Epithelial cell of proximal tubule (primary cell): ENCODE results near the gene PROX2. TPM values are rescaled to one million over a fixed set of nuclear protein-coding genes. Genes with fewer than 3 reads are reported as not detected.

ENCODE experiments used
- DNase-seq: peaks from one replicate; pipeline ENCODE4 v3.0.0-alpha.2; 2011; ENCODE audit warnings: low read depth
- H3K4me3 ChIP-seq: 2 replicates; pipeline ENCODE4 v1.5.1; 2011; ENCODE audit warnings: low read depth, mild to moderate bottlenecking, low read length
- total RNA-seq: library from RNA; depleted of rRNA; stranded (reverse); fragments of >200 nt; gene quantifications from 2 replicates; pipeline ENCODE4 v1.2.3, GENCODE V29; 2015
- TF ChIP-seq, protein P1 (sequence below): conservative IDR thresholded peaks from 2 replicates; pipeline ENCODE4 v1.5.1; 2012; ENCODE audit warnings: low read depth, mild to moderate bottlenecking, low read length

The PROX2 gene
- total RNA-seq, 1 donor from 2014 or later: not detected

DNA sequence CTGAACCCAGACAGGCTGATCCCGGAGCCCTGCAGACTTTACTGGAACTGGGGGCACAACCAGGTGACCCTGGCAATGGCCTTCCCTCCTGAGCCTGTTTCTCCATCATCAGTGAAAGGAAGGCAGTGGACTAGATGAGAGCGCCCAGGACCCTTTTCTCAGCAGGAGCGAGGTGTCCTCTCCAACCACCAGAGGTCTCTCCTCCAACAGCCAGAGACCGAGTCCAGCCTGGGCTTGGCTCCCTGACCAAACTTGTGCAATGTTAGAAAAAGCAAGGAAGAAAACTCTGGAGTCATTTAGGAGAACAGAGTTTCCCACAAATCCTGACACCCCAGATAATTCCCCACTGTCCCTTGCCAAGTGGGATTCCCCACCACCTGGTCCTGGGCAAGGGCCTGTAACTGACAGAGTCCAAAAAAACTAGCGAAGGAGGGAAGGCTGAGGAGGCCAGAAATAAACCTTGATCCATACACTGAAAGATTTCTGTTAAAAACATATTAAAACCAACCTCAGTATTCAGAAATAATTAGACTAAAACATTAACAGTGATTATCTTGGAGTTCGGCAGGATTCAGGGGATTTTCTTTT is 38.1 kb upstream of the PROX2 start:
- no peak overlapping the region for H3K4me3 ChIP-seq
- no peak for DNase-seq
- TF ChIP-seq, protein P1, sequence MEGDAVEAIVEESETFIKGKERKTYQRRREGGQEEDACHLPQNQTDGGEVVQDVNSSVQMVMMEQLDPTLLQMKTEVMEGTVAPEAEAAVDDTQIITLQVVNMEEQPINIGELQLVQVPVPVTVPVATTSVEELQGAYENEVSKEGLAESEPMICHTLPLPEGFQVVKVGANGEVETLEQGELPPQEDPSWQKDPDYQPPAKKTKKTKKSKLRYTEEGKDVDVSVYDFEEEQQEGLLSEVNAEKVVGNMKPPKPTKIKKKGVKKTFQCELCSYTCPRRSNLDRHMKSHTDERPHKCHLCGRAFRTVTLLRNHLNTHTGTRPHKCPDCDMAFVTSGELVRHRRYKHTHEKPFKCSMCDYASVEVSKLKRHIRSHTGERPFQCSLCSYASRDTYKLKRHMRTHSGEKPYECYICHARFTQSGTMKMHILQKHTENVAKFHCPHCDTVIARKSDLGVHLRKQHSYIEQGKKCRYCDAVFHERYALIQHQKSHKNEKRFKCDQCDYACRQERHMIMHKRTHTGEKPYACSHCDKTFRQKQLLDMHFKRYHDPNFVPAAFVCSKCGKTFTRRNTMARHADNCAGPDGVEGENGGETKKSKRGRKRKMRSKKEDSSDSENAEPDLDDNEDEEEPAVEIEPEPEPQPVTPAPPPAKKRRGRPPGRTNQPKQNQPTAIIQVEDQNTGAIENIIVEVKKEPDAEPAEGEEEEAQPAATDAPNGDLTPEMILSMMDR: peak; percentile 92

DNA sequence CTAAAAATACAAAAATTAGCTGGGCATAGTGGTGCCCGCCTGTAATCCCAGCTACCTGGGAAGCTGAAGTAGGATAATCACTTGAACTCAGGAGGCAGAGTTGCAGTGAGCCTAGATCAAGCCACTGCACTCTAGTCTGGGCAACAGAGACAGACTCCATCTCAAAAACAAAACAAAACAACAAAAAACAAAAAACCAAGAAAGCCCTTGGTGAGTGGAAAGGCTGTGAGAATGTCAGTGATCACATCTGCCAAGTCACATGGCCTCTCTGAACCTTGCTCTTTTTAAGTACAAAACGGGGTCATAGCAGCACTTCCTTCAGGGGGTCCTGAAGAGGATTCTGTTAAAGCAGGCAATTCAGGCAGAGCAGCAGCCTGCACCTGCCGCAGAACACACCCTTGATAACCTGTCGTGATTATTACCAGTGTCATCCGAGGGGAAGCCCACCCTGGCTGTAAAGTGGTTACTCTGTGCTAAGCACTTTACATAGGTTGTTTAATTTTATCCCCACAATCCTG is 37.5 kb upstream of the PROX2 start:
- no peak for DNase-seq
- TF ChIP-seq, protein P1: no peak
- H3K4me3 ChIP-seq: no peak overlapping the region

- TF ChIP-seq, protein P1: no peak
- H3K4me3 ChIP-seq: no peak overlapping the region
- no peak for DNase-seq
These were observed 36.9 kb upstream of the PROX2 start for GRCh38 chr14:74912801-74913200.

- TF ChIP-seq, protein P1: no peak
- DNase-seq: no peak
These were observed 36.2 kb upstream of the PROX2 start for GRCh38 chr14:74912111-74912510.

GRCh38 chr14:74911704-74912103 is 35.8 kb upstream of the PROX2 start:
- DNase-seq: no peak
- H3K4me3 ChIP-seq: no peak overlapping the region
- TF ChIP-seq, protein P1: no peak

More at GRCh38 chr14:74912111-74912510, 36.2 kb upstream of the PROX2 start:
- no peak overlapping the region for H3K4me3 ChIP-seq

DNA sequence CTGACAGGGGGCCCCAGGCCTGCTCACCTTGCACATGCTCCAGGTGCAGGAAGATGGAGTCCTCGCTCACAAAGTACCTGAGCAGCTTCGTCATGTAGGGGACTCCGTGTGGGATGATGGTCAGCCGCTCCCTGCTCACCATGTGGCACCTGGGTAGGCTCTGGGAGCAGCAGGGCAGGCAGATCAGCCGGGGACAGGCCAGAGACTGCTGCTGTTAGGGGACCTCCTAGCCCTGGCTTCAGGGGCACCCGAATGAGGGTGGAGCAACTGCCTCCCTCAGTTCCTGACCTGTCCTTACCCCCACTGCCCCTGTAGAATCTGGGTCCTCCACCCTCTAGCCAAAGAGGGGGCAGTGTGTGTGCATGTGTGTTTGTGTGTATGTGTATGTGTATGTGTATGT is 35.3 kb upstream of the PROX2 start:
- no peak for DNase-seq
- no peak overlapping the region for H3K4me3 ChIP-seq
- TF ChIP-seq, protein P1: no peak

DNA sequence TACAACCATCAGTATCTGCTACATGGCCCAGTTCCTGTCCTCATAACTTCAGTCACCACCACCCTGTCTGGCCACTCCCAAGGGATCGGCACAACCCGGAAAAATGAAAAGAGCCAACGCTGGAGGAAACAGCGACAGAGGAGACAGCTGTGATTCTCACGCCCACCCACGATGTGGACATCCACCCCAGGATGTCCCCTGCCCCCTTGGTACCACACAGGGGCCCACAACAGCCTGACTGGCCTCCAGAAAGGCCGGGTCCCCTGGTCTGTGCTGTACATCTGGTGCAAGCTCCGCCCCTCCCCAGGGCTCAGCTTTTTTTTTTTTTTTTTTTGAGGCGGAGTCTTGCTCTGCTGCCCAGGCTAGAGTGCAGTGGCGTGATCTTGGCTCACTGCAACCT is 34.6 kb upstream of the PROX2 start:
- TF ChIP-seq, protein P1: no peak
- DNase-seq: no peak
- no peak overlapping the region for H3K4me3 ChIP-seq
